ENCODE measurements around the gene CDH26. TPM values are rescaled to one million over a fixed set of nuclear protein-coding genes. Genes with fewer than 3 reads are reported as not detected.
"Not testable (repeated sequence)": the region's sequence is repeated elsewhere in the genome, so short reads cannot be mapped to it uniquely, and the experiment has no call there.

CDH26 gene
- total and polyA plus RNA-seq, 9 of the 15 experiments (the other 6 are each of a cell fraction or from before 2014, with no cell fraction given), result 0.07 to 0.13 (median 0.10) TPM; not detected in 4

DNA sequence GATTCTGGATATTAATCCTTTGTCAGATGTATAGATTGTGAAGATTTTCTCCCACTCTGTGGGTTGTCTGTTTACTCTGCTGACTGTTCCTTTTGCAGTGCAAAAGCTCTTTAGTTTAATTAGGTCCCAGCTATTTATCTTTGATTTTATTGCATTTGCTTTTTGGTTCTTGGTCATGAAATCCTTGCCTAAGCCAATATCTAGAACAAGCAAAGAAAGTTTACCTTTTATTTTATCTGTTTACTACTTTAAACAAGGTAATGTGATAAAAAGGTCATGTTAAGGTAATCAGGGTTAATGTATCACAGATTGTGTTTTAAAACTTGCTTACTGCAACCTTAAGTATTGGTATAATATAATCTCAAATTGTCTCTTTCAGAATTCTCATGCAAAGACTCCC, 655 bp upstream of the CDH26 start:
- H3K36me3 ChIP-seq (ENCODE audit: control insufficient read depth, insufficient read depth, low read length); BruUV-seq (replicated peaks); H3K9me3 ChIP-seq (replicated peaks; ENCODE audit: control insufficient read depth, insufficient read depth, low read depth, low read length); H3K4me3 ChIP-seq; H3K4me2 ChIP-seq (ENCODE audit: insufficient read depth, low read length); H2AFZ ChIP-seq (ENCODE audit: low read depth, low read length); in situ Hi-C loops (cut with MboI); POLR2A ChIA-PET; H3K9me1 ChIP-seq (ENCODE audit: control insufficient read depth, insufficient read depth, low read length); DNase-seq (ENCODE audit: extremely low read depth in 1 of 4, low spot score in 3 of 4); H3K27ac ChIP-seq (ENCODE audit: extremely low read depth, low read depth, low read length); H3K4me1 ChIP-seq (replicated peaks in 1 of 2; ENCODE audit: control insufficient read depth in 2 of 2, insufficient read depth in 2 of 2, low read length in 2 of 2); intact Hi-C loops (cut with micrococcal nuclease); ATAC-seq; FAIRE-seq; H3K9ac ChIP-seq (ENCODE audit: insufficient read depth in 1 of 2, low read depth in 2 of 2, low read length in 2 of 2); H3K79me2 ChIP-seq (ENCODE audit: control insufficient read depth, insufficient read depth, low read length); H4K20me1 ChIP-seq (replicated peaks; ENCODE audit: control insufficient read depth, insufficient read depth, low read length); CTCF ChIA-PET (ENCODE audit: low intra/inter-chr PET ratio): not testable (repeated sequence)
- peaks cover 0 to 11% of the 10 kb centered on the region in 2 experiments; a peak in 2 of 5 replicates for H3K27me3 ChIP-seq (ENCODE audit: control insufficient read depth in 2 of 2, insufficient read depth in 2 of 2, low read length in 2 of 2)

- no peak overlapping the region for H3K4me2 ChIP-seq (ENCODE audit: insufficient read depth, low read length)
- POLR2A ChIA-PET, result interaction anchor here (1.2 kb wide), 1 partner anchor 18 kb away, joined by 4 read pairs; the partner anchor contains the start of genes FAM217B and PPP1R3D
- no peak overlapping the region for H3K4me3 ChIP-seq
- BruUV-seq (replicated peaks), result no TSS peak
- CTCF ChIA-PET (ENCODE audit: low intra/inter-chr PET ratio), result no interaction called here
- H3K79me2 ChIP-seq (ENCODE audit: control insufficient read depth, insufficient read depth, low read length), result no peaks in the 10 kb centered on the region
- H3K27ac ChIP-seq (ENCODE audit: extremely low read depth, low read depth, low read length), result no peak overlapping the region
- H3K9me3 ChIP-seq (replicated peaks; ENCODE audit: control insufficient read depth, insufficient read depth, low read depth, low read length), result no peaks in the 10 kb centered on the region
- no peak overlapping the region for H3K9ac ChIP-seq (ENCODE audit: insufficient read depth in 1 of 2, low read depth in 2 of 2, low read length in 2 of 2)
- H3K36me3 ChIP-seq (ENCODE audit: control insufficient read depth, insufficient read depth, low read length), result no peaks in the 10 kb centered on the region
- ATAC-seq (no peak), FAIRE-seq (no peak), DNase-seq (ENCODE audit: extremely low read depth in 1 of 4, low spot score in 3 of 4) (no peak)
- H3K4me1 ChIP-seq (replicated peaks in 1 of 2; ENCODE audit: control insufficient read depth in 2 of 2, insufficient read depth in 2 of 2, low read length in 2 of 2), result no peaks in the 10 kb centered on the region
- H2AFZ ChIP-seq (ENCODE audit: low read depth, low read length), result no peak overlapping the region
- TF ChIP-seq ETV1 (tag; conservative IDR thresholded peaks at IDR 0.05; ENCODE audit: low read depth) (no peak), ZNF740 (CRISPR knock-in tag; IDR thresholded peaks at IDR 0.05) (no peak), ZNF740 (tag; IDR thresholded peaks at IDR 0.05) (no peak), TOE1 (IDR thresholded peaks at IDR 0.05; ENCODE audit: borderline replicate concordance) (no peak), TOE1 (CRISPR knock-in tag; IDR thresholded peaks at IDR 0.05; ENCODE audit: borderline replicate concordance, low read depth) (no peak), KLF6 (CRISPR knock-in tag; IDR thresholded peaks at IDR 0.05; ENCODE audit: borderline replicate concordance) (no peak), PHTF2 (CRISPR knock-in tag; IDR thresholded peaks at IDR 0.05) (no peak), CBX2 (IDR thresholded peaks at IDR 0.05; ENCODE audit: insufficient read depth, low read length, poor library complexity, severe bottlenecking) (no peak), ARHGAP35 (IDR thresholded peaks at IDR 0.05; ENCODE audit: partially characterized antibody) (no peak), MBD2 (IDR thresholded peaks at IDR 0.05; ENCODE audit: borderline replicate concordance, low read depth) (no peak), MAZ (CRISPR knock-in tag; conservative IDR thresholded peaks at IDR 0.05 in 1 of 2, IDR thresholded peaks at IDR 0.05 in 1 of 2) (no peak), DNMT1 (IDR thresholded peaks at IDR 0.05) (no peak), SAFB (IDR thresholded peaks at IDR 0.05; ENCODE audit: borderline replicate concordance, low read depth, low read length) (no peak), BHLHE40 (IDR thresholded peaks at IDR 0.05; ENCODE audit: low read length) (no peak), ZNF121 (CRISPR knock-in tag; conservative IDR thresholded peaks at IDR 0.05) (no peak)
- H3K27me3 ChIP-seq (ENCODE audit: control insufficient read depth in 2 of 2, insufficient read depth in 2 of 2, low read length in 2 of 2), result peaks cover 6 to 14% of the 10 kb centered on the region in 2 experiments; a peak in 3 of 5 replicates
- in situ Hi-C loops (cut with MboI) (no loop called here), intact Hi-C loops (cut with micrococcal nuclease) (no loop called here)
- WGBS (ENCODE audit: insufficient coverage, low coverage, missing lambda C conversion rate), result 0% methylated on average over 4 of the region's 4 CpGs
- H3K9me1 ChIP-seq (ENCODE audit: control insufficient read depth, insufficient read depth, low read length), result peaks cover 2% of the 10 kb centered on the region
- peaks cover 8% of the 10 kb centered on the region; the same call in 1 of the 2 replicates for H4K20me1 ChIP-seq (replicated peaks; ENCODE audit: control insufficient read depth, insufficient read depth, low read length)
Observed at GRCh38 chr20:59958626-59959025, 403 bp downstream of the CDH26 start.
